ENCODE measurements around the gene PLCB3. TPM values are rescaled to one million over a fixed set of nuclear protein-coding genes. Genes with fewer than 3 reads are reported as not detected.

The PLCB3 gene
- total RNA-seq, 1 donor from 2014 or later, result 39.7 TPM

GRCh38 chr11:64317961-64318765 is 66.8 kb downstream of the PLCB3 start, which contains the start of gene PRDX5:
Gene PRDX5 (plus strand): TSS chr11:64318121. CDS start chr11:64318216, 95 bp downstream.

Other genes starting within 250 kb of the PLCB3 start
- gene FLRT1, start 215.6 kb upstream of the PLCB3 start, total RNA-seq, result under 0.01 TPM in 1 of 2 replicates, not detected in the other
- gene MACROD1, start 85.4 kb upstream of the PLCB3 start, total RNA-seq, result 9.5 and 11.9 TPM in 2 replicates
- 162 and 197 TPM in 2 replicates for gene STIP1, start 65.4 kb upstream of the PLCB3 start, total RNA-seq
- 6.7 and 7.2 TPM in 2 replicates for gene FERMT3, start 44.8 kb upstream of the PLCB3 start, total RNA-seq
- gene TRPT1, start 25.3 kb upstream of the PLCB3 start, total RNA-seq, result 53.6 and 65.7 TPM in 2 replicates
- 82.2 and 116 TPM in 2 replicates for gene NUDT22, start 25.3 kb upstream of the PLCB3 start, total RNA-seq
- 9.2 and 10.7 TPM in 2 replicates for gene DNAJC4, start 21.0 kb upstream of the PLCB3 start, total RNA-seq
- gene VEGFB, start 16.9 kb upstream of the PLCB3 start, total RNA-seq, result 25.0 and 29.7 TPM in 2 replicates
- gene FKBP2, start 10.4 kb upstream of the PLCB3 start, total RNA-seq, result 89.9 and 101 TPM in 2 replicates
- 249 and 269 TPM in 2 replicates for gene PPP1R14B, start 4.6 kb upstream of the PLCB3 start, total RNA-seq
- gene BAD, start 33.1 kb downstream of the PLCB3 start, total RNA-seq, result 77.8 and 124 TPM in 2 replicates
- gene GPR137, start 34.3 kb downstream of the PLCB3 start, total RNA-seq, result 9.9 and 23.9 TPM in 2 replicates
- 0.35 TPM in 1 of 2 replicates, not detected in the other for gene KCNK4, start 39.8 kb downstream of the PLCB3 start, total RNA-seq
- not detected in 2 replicates for gene CATSPERZ, start 48.8 kb downstream of the PLCB3 start, total RNA-seq
- gene ESRRA, start 54.0 kb downstream of the PLCB3 start, total RNA-seq, result 21.0 and 31.5 TPM in 2 replicates
- gene TRMT112, start 66.0 kb downstream of the PLCB3 start, total RNA-seq, result 360 and 392 TPM in 2 replicates
- gene PRDX5, start 66.6 kb downstream of the PLCB3 start, total RNA-seq, result 405 and 406 TPM in 2 replicates
- 1.2 and 5.5 TPM in 2 replicates for gene CCDC88B, start 88.7 kb downstream of the PLCB3 start, total RNA-seq
- gene RPS6KA4, start 107.6 kb downstream of the PLCB3 start, total RNA-seq, result 60.1 and 60.8 TPM in 2 replicates